ENCODE data around the gene ANKRA2.

GRCh38 chr5:73529081-73529480 lies 36.4 kb downstream of the ANKRA2 start:
- TF ChIP-seq POLR2A (IDR thresholded peaks at IDR 0.05; ENCODE audit: low read depth, low read length): no peak
- no peak for TF ChIP-seq CTCF (IDR thresholded peaks at IDR 0.05; ENCODE audit: extremely low read depth in 1 of 2, insufficient read depth in 1 of 2, low read depth in 1 of 2, low read length in 2 of 2)
- TF ChIP-seq POLR2AphosphoS5 (IDR thresholded peaks at IDR 0.05; ENCODE audit: insufficient read depth, low read depth, low read length): no peak
- no peak for TF ChIP-seq MYC (IDR thresholded peaks at IDR 0.05; ENCODE audit: low read depth, low read length)
- TF ChIP-seq FOS (IDR thresholded peaks at IDR 0.05; ENCODE audit: borderline replicate concordance, insufficient read depth, low read length): no peak
- TF ChIP-seq GATA2 (IDR thresholded peaks at IDR 0.05; ENCODE audit: insufficient read depth, insufficient read length, low read depth, low read length): no peak
- no peak for TF ChIP-seq EZH2 (IDR thresholded peaks at IDR 0.05; ENCODE audit: borderline replicate concordance, low read depth, low read length, severe bottlenecking)
- no peak for TF ChIP-seq MAX (IDR thresholded peaks at IDR 0.05; ENCODE audit: insufficient read depth, insufficient read length)
- TF ChIP-seq JUN (IDR thresholded peaks at IDR 0.05; ENCODE audit: borderline replicate concordance, insufficient read depth, insufficient read length, low read depth): no peak
